ENCODE results near the gene DXO. TPM values are rescaled to one million over a fixed set of nuclear protein-coding genes. Genes with fewer than 3 reads are reported as not detected.

Gene DXO
- total RNA-seq, 1 experiment from 2014 or later: 38.1 TPM

- no peak overlapping the region for H3K27ac ChIP-seq (ENCODE audit: low read length)
- POLR2A ChIA-PET: no interaction called here
- no TSS peak for BruUV-seq (replicated peaks)
- no peaks in the 10 kb centered on the region for H3K27me3 ChIP-seq (ENCODE audit: control insufficient read depth, insufficient read depth, low read length)
- intact Hi-C loops (cut with micrococcal nuclease; ENCODE audit: unreplicated experiment) (no loop called here), in situ Hi-C loops (cut with HindIII; ENCODE audit: low pct_unique_long_range_greater_than_20kb, low sequenced_read_pairs) (no loop called here)
- ATAC-seq (no peak), DNase-seq (ENCODE audit: low read depth, low spot score) (no peak)
- TF ChIP-seq SIN3A (IDR thresholded peaks at IDR 0.05; ENCODE audit: borderline replicate concordance, insufficient read depth, low read depth, low read length): no peak
- no peak for TF ChIP-seq TCF7L2 (IDR thresholded peaks at IDR 0.05; ENCODE audit: low read depth, low read length)
- TF ChIP-seq CTCF (IDR thresholded peaks at IDR 0.05): no peak
- H3K36me3 ChIP-seq (ENCODE audit: control insufficient read depth, insufficient read depth, low read length): peaks cover 6% of the 10 kb centered on the region; the same call in 1 of the 2 replicates
- no peaks in the 10 kb centered on the region for H3K9me3 ChIP-seq (ENCODE audit: control insufficient read depth, insufficient read depth, low read depth, low read length)
- CTCF ChIA-PET: no interaction called here
- no peak overlapping the region for H3K4me3 ChIP-seq (ENCODE audit: low read depth in 2 of 2, low read length in 2 of 2)
- H3K4me1 ChIP-seq (ENCODE audit: control insufficient read depth, insufficient read depth, low read length): peaks cover 8% of the 10 kb centered on the region; the same call in 1 of the 2 replicates
Measured at GRCh38 chr6:31947070-31947675, 24.8 kb downstream of the DXO start.

GRCh38 chr6:31946370-31946885 lies 25.5 kb downstream of the DXO start:
- POLR2A ChIA-PET: no interaction called here
- ATAC-seq (no peak; the same call in 1 of the 2 replicates), DNase-seq (ENCODE audit: low read depth, low spot score) (no peak)
- in situ Hi-C loops (cut with HindIII; ENCODE audit: low pct_unique_long_range_greater_than_20kb, low sequenced_read_pairs): no loop called here
- Histone ChIP-seq H3K36me3 (ENCODE audit: control insufficient read depth, insufficient read depth, low read length) (no peaks in the 10 kb centered on the region; the same call in 1 of the 2 replicates), H3K9me3 (ENCODE audit: control insufficient read depth, insufficient read depth, low read depth, low read length) (no peaks in the 10 kb centered on the region), H3K27ac (ENCODE audit: low read length) (no peak overlapping the region), H3K27me3 (ENCODE audit: control insufficient read depth, insufficient read depth, low read length) (no peaks in the 10 kb centered on the region), H3K4me1 (ENCODE audit: control insufficient read depth, insufficient read depth, low read length) (peaks cover 8% of the 10 kb centered on the region; the same call in 1 of the 2 replicates), H3K4me3 (ENCODE audit: low read depth in 2 of 2, low read length in 2 of 2) (no peak overlapping the region)
- no TSS peak for BruUV-seq (replicated peaks)
- intact Hi-C loops (cut with micrococcal nuclease; ENCODE audit: unreplicated experiment): no loop called here
- TF ChIP-seq REST (IDR thresholded peaks at IDR 0.05; ENCODE audit: insufficient read depth in 1 of 2, low read depth in 2 of 2, low read length in 1 of 2) (no peak), SIN3A (IDR thresholded peaks at IDR 0.05; ENCODE audit: borderline replicate concordance, insufficient read depth, low read depth, low read length) (no peak), CTCF (IDR thresholded peaks at IDR 0.05) (no peak), TCF7L2 (IDR thresholded peaks at IDR 0.05; ENCODE audit: low read depth, low read length) (no peak; the same call in 1 of the 2 replicates), POLR2AphosphoS5 (IDR thresholded peaks at IDR 0.05; ENCODE audit: low read depth, low read length) (no peak)
- CTCF ChIA-PET: no interaction called here
